ENCODE measurements around the gene FNIP1. TPM values are rescaled to one million over a fixed set of nuclear protein-coding genes. Genes with fewer than 3 reads are reported as not detected.

FNIP1 gene
- total RNA-seq, 1 donor from 2014 or later, result 28.5 TPM

GRCh38 chr5:131789765-131790164 is 7.1 kb downstream of the FNIP1 start:
- H3K9me3 Mint-ChIP-seq (ENCODE audit: unreplicated experiment), result no peaks in the 10 kb centered on the region
- Histone ChIP-seq H3K27ac (ENCODE audit: low read depth, low read length) (no peak overlapping the region), H3K4me3 (ENCODE audit: insufficient read depth, low read depth, low read length) (no peak overlapping the region), H3K79me2 (ENCODE audit: insufficient read depth, low read length) (peaks cover 96% of the 10 kb centered on the region), H4K20me1 (ENCODE audit: insufficient read depth, low read length) (peaks cover 85% of the 10 kb centered on the region), H3K9me3 (ENCODE audit: insufficient read depth, low read depth, low read length) (no peaks in the 10 kb centered on the region), H2AFZ (ENCODE audit: low read depth, low read length) (no peak overlapping the region), H3K4me1 (ENCODE audit: insufficient read depth, low read length) (no peaks in the 10 kb centered on the region), H3K4me2 (ENCODE audit: low read length) (no peak overlapping the region), H3K36me3 (ENCODE audit: insufficient read depth, low read length) (peaks cover 2% of the 10 kb centered on the region), H3K27me3 (ENCODE audit: insufficient read depth, low read length) (no peaks in the 10 kb centered on the region), H3K9ac (ENCODE audit: low read length) (no peak overlapping the region)
- no peak overlapping the region for H3K27ac Mint-ChIP-seq (ENCODE audit: unreplicated experiment)
- no peak for FAIRE-seq
- no peaks in the 10 kb centered on the region for H3K27me3 Mint-ChIP-seq (ENCODE audit: low read depth, unreplicated experiment)
- no peaks in the 10 kb centered on the region for H3K36me3 Mint-ChIP-seq (ENCODE audit: low read depth, unreplicated experiment)
- TF ChIP-seq, protein P1, sequence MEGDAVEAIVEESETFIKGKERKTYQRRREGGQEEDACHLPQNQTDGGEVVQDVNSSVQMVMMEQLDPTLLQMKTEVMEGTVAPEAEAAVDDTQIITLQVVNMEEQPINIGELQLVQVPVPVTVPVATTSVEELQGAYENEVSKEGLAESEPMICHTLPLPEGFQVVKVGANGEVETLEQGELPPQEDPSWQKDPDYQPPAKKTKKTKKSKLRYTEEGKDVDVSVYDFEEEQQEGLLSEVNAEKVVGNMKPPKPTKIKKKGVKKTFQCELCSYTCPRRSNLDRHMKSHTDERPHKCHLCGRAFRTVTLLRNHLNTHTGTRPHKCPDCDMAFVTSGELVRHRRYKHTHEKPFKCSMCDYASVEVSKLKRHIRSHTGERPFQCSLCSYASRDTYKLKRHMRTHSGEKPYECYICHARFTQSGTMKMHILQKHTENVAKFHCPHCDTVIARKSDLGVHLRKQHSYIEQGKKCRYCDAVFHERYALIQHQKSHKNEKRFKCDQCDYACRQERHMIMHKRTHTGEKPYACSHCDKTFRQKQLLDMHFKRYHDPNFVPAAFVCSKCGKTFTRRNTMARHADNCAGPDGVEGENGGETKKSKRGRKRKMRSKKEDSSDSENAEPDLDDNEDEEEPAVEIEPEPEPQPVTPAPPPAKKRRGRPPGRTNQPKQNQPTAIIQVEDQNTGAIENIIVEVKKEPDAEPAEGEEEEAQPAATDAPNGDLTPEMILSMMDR (IDR thresholded peaks at IDR 0.05; ENCODE audit: insufficient read depth, low read depth, low read length), result no peak
- no peak for TF ChIP-seq EZH2 (IDR thresholded peaks at IDR 0.05; ENCODE audit: insufficient read depth, low read length)
- H3K4me1 Mint-ChIP-seq (ENCODE audit: low read depth, unreplicated experiment), result peaks cover 5% of the 10 kb centered on the region
- H3K4me3 Mint-ChIP-seq (ENCODE audit: unreplicated experiment), result no peak overlapping the region
- DNase-seq (ENCODE audit: low read depth), result no peak

DNA sequence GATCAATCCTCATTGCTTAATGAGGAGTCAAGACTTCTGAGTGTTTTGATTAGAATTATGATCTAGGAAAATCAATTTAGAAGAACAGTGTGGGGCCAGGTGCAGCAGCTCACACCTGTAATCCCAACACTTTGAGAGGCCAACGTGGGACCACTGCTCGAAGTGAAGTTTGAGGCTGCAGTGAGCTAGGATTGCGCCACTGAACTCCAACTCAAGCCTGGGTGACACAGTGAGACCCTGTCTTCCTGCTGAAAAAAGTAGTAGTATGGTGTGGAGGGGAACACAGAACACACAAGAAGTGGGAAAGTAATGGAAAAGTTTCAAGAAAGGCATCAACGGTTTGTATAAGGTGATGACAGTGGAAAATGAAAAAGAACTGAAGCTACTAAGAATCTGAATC is 9.1 kb downstream of the FNIP1 start:
- Mint-ChIP-seq H3K36me3 (ENCODE audit: low read depth, unreplicated experiment) (peaks cover 4% of the 10 kb centered on the region), H3K27me3 (ENCODE audit: low read depth, unreplicated experiment) (no peaks in the 10 kb centered on the region), H3K9me3 (ENCODE audit: unreplicated experiment) (no peaks in the 10 kb centered on the region), H3K27ac (ENCODE audit: unreplicated experiment) (no peak overlapping the region), H3K4me1 (ENCODE audit: low read depth, unreplicated experiment) (peaks cover 3% of the 10 kb centered on the region), H3K4me3 (ENCODE audit: unreplicated experiment) (no peak overlapping the region)
- Histone ChIP-seq H3K79me2 (ENCODE audit: insufficient read depth, low read length) (peaks cover 96% of the 10 kb centered on the region), H4K20me1 (ENCODE audit: insufficient read depth, low read length) (peaks cover 86% of the 10 kb centered on the region), H3K27ac (ENCODE audit: low read depth, low read length) (no peak overlapping the region), H3K27me3 (ENCODE audit: insufficient read depth, low read length) (no peaks in the 10 kb centered on the region), H3K4me1 (ENCODE audit: insufficient read depth, low read length) (no peaks in the 10 kb centered on the region), H3K9ac (ENCODE audit: low read length) (no peak overlapping the region), H3K36me3 (ENCODE audit: insufficient read depth, low read length) (peaks cover 2% of the 10 kb centered on the region), H2AFZ (ENCODE audit: low read depth, low read length) (no peak overlapping the region), H3K9me3 (ENCODE audit: insufficient read depth, low read depth, low read length) (no peaks in the 10 kb centered on the region), H3K4me2 (ENCODE audit: low read length) (no peak overlapping the region), H3K4me3 (ENCODE audit: insufficient read depth, low read depth, low read length) (no peak overlapping the region)
- DNase-seq (ENCODE audit: low read depth) (no peak), FAIRE-seq (no peak)
- TF ChIP-seq, protein P1 (IDR thresholded peaks at IDR 0.05; ENCODE audit: insufficient read depth, low read depth, low read length), result no peak
- no peak for TF ChIP-seq EZH2 (IDR thresholded peaks at IDR 0.05; ENCODE audit: insufficient read depth, low read length)

DNA sequence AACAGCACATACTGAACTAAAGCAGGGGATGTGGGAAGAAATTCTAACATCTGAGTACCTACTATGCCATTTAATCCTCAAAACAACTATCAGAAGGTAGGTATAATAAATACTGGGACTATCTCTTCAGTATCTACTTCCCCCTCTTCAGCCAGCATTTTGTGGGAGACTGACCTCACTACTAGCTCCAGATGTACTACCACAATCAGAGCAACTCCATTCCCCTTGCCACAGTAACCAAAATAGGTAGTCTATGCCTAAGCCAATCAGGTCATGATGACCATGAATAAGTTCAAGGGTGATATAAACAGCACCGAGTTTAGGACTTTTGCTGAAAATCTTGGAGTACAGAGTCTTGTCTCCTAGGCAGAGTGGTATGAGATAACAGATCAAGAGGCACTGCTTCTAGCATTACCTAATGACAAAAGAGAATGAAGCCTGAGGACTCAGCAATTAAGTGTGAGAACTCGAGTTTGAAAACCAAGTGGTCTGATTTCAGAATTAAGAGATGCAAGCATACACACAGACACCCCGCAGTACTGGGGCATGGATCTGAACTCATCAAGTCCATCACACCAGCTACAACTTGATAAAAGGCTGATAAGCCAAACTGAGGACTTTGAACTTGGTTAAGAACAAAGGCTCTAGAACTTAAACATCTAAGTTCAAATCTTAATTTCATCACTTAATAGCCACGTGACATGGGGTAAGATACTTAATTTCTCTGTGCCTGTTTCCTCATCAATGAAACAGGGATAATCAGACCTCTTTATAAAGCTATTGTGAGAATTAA is 9.7 kb downstream of the FNIP1 start:
- peaks cover 85% of the 10 kb centered on the region for H4K20me1 ChIP-seq (ENCODE audit: insufficient read depth, low read length)
- FAIRE-seq, result no peak

More for the DNA sequence above, 9.7 kb downstream of the FNIP1 start:
- DNase-seq (ENCODE audit: low read depth), result no peak
- no peak overlapping the region for H3K27ac ChIP-seq (ENCODE audit: low read depth, low read length)
- Mint-ChIP-seq H3K36me3 (ENCODE audit: low read depth, unreplicated experiment) (peaks cover 4% of the 10 kb centered on the region), H3K27me3 (ENCODE audit: low read depth, unreplicated experiment) (no peaks in the 10 kb centered on the region), H3K4me3 (ENCODE audit: unreplicated experiment) (no peak overlapping the region), H3K27ac (ENCODE audit: unreplicated experiment) (no peak overlapping the region), H3K4me1 (ENCODE audit: low read depth, unreplicated experiment) (peaks cover 3% of the 10 kb centered on the region), H3K9me3 (ENCODE audit: unreplicated experiment) (no peaks in the 10 kb centered on the region)
- no peaks in the 10 kb centered on the region for H3K4me1 ChIP-seq (ENCODE audit: insufficient read depth, low read length)
- no peak overlapping the region for H3K9ac ChIP-seq (ENCODE audit: low read length)
- peaks cover 96% of the 10 kb centered on the region for H3K79me2 ChIP-seq (ENCODE audit: insufficient read depth, low read length)
- no peak overlapping the region for H3K4me3 ChIP-seq (ENCODE audit: insufficient read depth, low read depth, low read length)
- no peaks in the 10 kb centered on the region for H3K9me3 ChIP-seq (ENCODE audit: insufficient read depth, low read depth, low read length)
- no peaks in the 10 kb centered on the region for H3K27me3 ChIP-seq (ENCODE audit: insufficient read depth, low read length)
- no peak overlapping the region for H2AFZ ChIP-seq (ENCODE audit: low read depth, low read length)
- TF ChIP-seq, protein P1 (IDR thresholded peaks at IDR 0.05; ENCODE audit: insufficient read depth, low read depth, low read length), result no peak
- no peak for TF ChIP-seq EZH2 (IDR thresholded peaks at IDR 0.05; ENCODE audit: insufficient read depth, low read length)
- no peak overlapping the region for H3K4me2 ChIP-seq (ENCODE audit: low read length)
- peaks cover 2% of the 10 kb centered on the region for H3K36me3 ChIP-seq (ENCODE audit: insufficient read depth, low read length)

All from astrocyte (in vitro differentiated cells and primary cell).